Esophagus squamous epithelium (tissue), 4 donors: Measurements from ENCODE around the gene THBS2.

ENCODE experiments used
- POLR2A ChIP-seq, 4 donors: fragments of 450-650 bp; IDR thresholded peaks; one replicate each; pipeline ENCODE4 v1.6.1; 2017; ENCODE audit warnings: antibody characterized with exemption in 4 of 4, mild to moderate bottlenecking in 4 of 4, moderate library complexity in 3 of 4
- TF ChIP-seq, protein P1 (sequence below), 6 experiments: fragments of 450-650 bp in 4 of 6; fragments of 200-600 bp in 2 of 6; sonication (generic) in 2 of 6; IDR thresholded peaks; one replicate each; pipeline ENCODE4 v1.5.1; 2016 to 2019; ENCODE audit warnings: antibody characterized with exemption in 6 of 6, mild to moderate bottlenecking in 4 of 6, moderate library complexity in 4 of 6

DNA sequence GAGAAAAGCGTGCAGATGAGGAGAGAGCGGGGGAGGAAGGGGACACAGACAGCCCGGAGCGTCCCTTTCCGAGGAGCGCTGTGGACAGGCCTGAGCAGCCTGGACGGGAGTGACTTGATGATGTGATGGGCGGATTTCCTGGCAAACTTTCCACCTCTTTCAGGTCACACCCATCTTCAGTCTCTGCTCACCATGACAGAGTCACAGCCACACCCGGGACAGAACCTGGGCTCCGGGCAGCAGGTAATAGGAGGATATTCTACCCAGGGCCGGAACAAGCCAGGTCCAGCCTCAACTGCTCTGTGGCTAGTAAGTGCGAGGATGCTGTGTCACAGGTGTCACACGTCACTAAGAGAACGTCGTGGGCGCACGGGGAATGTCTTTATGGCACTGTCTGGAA lies 84.3 kb downstream of the THBS2 start:
- TF ChIP-seq, protein P1, sequence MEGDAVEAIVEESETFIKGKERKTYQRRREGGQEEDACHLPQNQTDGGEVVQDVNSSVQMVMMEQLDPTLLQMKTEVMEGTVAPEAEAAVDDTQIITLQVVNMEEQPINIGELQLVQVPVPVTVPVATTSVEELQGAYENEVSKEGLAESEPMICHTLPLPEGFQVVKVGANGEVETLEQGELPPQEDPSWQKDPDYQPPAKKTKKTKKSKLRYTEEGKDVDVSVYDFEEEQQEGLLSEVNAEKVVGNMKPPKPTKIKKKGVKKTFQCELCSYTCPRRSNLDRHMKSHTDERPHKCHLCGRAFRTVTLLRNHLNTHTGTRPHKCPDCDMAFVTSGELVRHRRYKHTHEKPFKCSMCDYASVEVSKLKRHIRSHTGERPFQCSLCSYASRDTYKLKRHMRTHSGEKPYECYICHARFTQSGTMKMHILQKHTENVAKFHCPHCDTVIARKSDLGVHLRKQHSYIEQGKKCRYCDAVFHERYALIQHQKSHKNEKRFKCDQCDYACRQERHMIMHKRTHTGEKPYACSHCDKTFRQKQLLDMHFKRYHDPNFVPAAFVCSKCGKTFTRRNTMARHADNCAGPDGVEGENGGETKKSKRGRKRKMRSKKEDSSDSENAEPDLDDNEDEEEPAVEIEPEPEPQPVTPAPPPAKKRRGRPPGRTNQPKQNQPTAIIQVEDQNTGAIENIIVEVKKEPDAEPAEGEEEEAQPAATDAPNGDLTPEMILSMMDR (IDR thresholded peaks at IDR 0.05), result no peak
- no peak for TF ChIP-seq POLR2A (IDR thresholded peaks at IDR 0.05)
